ENCODE results near the gene NFATC1. TPM values are rescaled to one million over a fixed set of nuclear protein-coding genes. Genes with fewer than 3 reads are reported as not detected.
A peak's percentile ranks its signal among the peaks of the same experiment; 100 is the strongest.

NFATC1 gene
- total RNA-seq, 1 donor from 2014 or later: 52.6 TPM

- peaks cover 61% of the 10 kb centered on the region for H3K36me3 Mint-ChIP-seq (ENCODE audit: low read depth)
- POLR2A ChIA-PET: no interaction called here
- no peaks in the 10 kb centered on the region for H3K9me3 Mint-ChIP-seq
- DNase-seq: no peak
- no peaks in the 10 kb centered on the region for H3K27me3 Mint-ChIP-seq
- CTCF ChIA-PET: no interaction called here
- H3K27ac Mint-ChIP-seq: peak overlapping the region; percentile 61
- intact Hi-C loops (cut with micrococcal nuclease): no loop called here
- no peak for ATAC-seq (ENCODE audit: low read depth)
- H3K4me3 Mint-ChIP-seq: no peak overlapping the region
- H3K4me1 Mint-ChIP-seq: peaks cover 26% of the 10 kb centered on the region
- no peak for TF ChIP-seq CTCF (IDR thresholded peaks at IDR 0.05)
These were observed 95.4 kb downstream of the NFATC1 start for GRCh38 chr18:79491081-79491551.

- H3K27me3 Mint-ChIP-seq: no peaks in the 10 kb centered on the region
- no peak for TF ChIP-seq CTCF (IDR thresholded peaks at IDR 0.05)
- CTCF ChIA-PET: no interaction called here
- H3K36me3 Mint-ChIP-seq (ENCODE audit: low read depth): peaks cover 64% of the 10 kb centered on the region
- H3K4me1 Mint-ChIP-seq: peaks cover 46% of the 10 kb centered on the region
- H3K9me3 Mint-ChIP-seq: peaks cover 6% of the 10 kb centered on the region
- ATAC-seq (ENCODE audit: low read depth) (no peak), DNase-seq (no peak)
- no peak overlapping the region for H3K4me3 Mint-ChIP-seq
- H3K27ac Mint-ChIP-seq: no peak overlapping the region
- intact Hi-C loops (cut with micrococcal nuclease): no loop called here
- POLR2A ChIA-PET: no interaction called here
These were observed 97.6 kb downstream of the NFATC1 start for GRCh38 chr18:79493211-79493800.

GRCh38 chr18:79493801-79494211, 98.1 kb downstream of the NFATC1 start:
- no peak for DNase-seq
- peaks cover 64% of the 10 kb centered on the region for H3K36me3 Mint-ChIP-seq (ENCODE audit: low read depth)

GRCh38 chr18:79494936-79495335, 99.2 kb downstream of the NFATC1 start:
- H3K27ac Mint-ChIP-seq: peak overlapping the region; percentile 65
- no peak for DNase-seq
- ChIA-PET CTCF (interaction anchor here (0.8 kb wide), 1 partner anchor 98 kb away, joined by 3 read pairs; no protein-coding TSS in a partner anchor), POLR2A (interaction anchor here (1.3 to 4.7 kb wide), 2 partner anchors 13 to 89 kb away, joined by 7 to 40 read pairs; no protein-coding TSS in a partner anchor)
- peaks cover 64% of the 10 kb centered on the region for H3K36me3 Mint-ChIP-seq (ENCODE audit: low read depth)
- no peak for ATAC-seq (ENCODE audit: low read depth)
- no peak overlapping the region for H3K4me3 Mint-ChIP-seq
- H3K27me3 Mint-ChIP-seq: no peaks in the 10 kb centered on the region
- H3K9me3 Mint-ChIP-seq: peaks cover 17% of the 10 kb centered on the region
- no peak for TF ChIP-seq CTCF (IDR thresholded peaks at IDR 0.05)
- H3K4me1 Mint-ChIP-seq: peaks cover 43% of the 10 kb centered on the region
- intact Hi-C loops (cut with micrococcal nuclease): no loop called here

More at GRCh38 chr18:79493801-79494211, 98.1 kb downstream of the NFATC1 start:
- no peak for ATAC-seq (ENCODE audit: low read depth)
- ChIA-PET POLR2A (no interaction called here), CTCF (no interaction called here)
- Mint-ChIP-seq H3K9me3 (peaks cover 9% of the 10 kb centered on the region), H3K27me3 (no peaks in the 10 kb centered on the region), H3K27ac (no peak overlapping the region), H3K4me3 (no peak overlapping the region), H3K4me1 (peaks cover 46% of the 10 kb centered on the region)
- intact Hi-C loops (cut with micrococcal nuclease): no loop called here
- TF ChIP-seq CTCF (IDR thresholded peaks at IDR 0.05): no peak

- Mint-ChIP-seq H3K4me3 (no peak overlapping the region), H3K27ac (peak overlapping the region; percentile 80), H3K4me1 (peaks cover 42% of the 10 kb centered on the region), H3K9me3 (peaks cover 17% of the 10 kb centered on the region), H3K27me3 (no peaks in the 10 kb centered on the region), H3K36me3 (ENCODE audit: low read depth) (peaks cover 65% of the 10 kb centered on the region)
- DNase-seq (no peak), ATAC-seq (ENCODE audit: low read depth) (no peak)
- POLR2A ChIA-PET: interaction anchor here (0.7 to 4.7 kb wide), 9 partner anchors 12 to 102 kb away, joined by 3 to 40 read pairs (median 5); no protein-coding TSS in a partner anchor
- no peak for TF ChIP-seq CTCF (IDR thresholded peaks at IDR 0.05)
- CTCF ChIA-PET: interaction anchor here (0.8 to 2.2 kb wide), 2 partner anchors 13 to 99 kb away, joined by 3 to 10 read pairs; no protein-coding TSS in a partner anchor
- intact Hi-C loops (cut with micrococcal nuclease): no loop called here
These were observed 99.9 kb downstream of the NFATC1 start for GRCh38 chr18:79495591-79496071.

Data from activated B cell treated with CpG ODN at 0.5 μM for 24 hours (primary cell).